ENCODE results near the gene NTN1.
A peak's percentile ranks its signal among the peaks of the same experiment; 100 is the strongest.

Gene NTN1

GRCh38 chr17:9231449-9232154 lies 210.3 kb downstream of the NTN1 start:
- no peak overlapping the region for H3K4me3 ChIP-seq (ENCODE audit: low read depth, low read length)
- no peak for TF ChIP-seq CTCF (conservative IDR thresholded peaks at IDR 0.05; ENCODE audit: low read depth, low read length)
- no peak for DNase-seq (ENCODE audit: low read depth)

GRCh38 chr17:9232155-9232475 lies 210.8 kb downstream of the NTN1 start:
- no peak for TF ChIP-seq CTCF (conservative IDR thresholded peaks at IDR 0.05; ENCODE audit: low read depth, low read length)
- no peak overlapping the region for H3K4me3 ChIP-seq (ENCODE audit: low read depth, low read length)
- no peak for DNase-seq (ENCODE audit: low read depth)

GRCh38 chr17:9232591-9233270 lies 211.4 kb downstream of the NTN1 start:
- peak; percentile 18 for DNase-seq (ENCODE audit: low read depth)
- H3K4me3 ChIP-seq (ENCODE audit: low read depth, low read length), result no peak overlapping the region
- no peak for TF ChIP-seq CTCF (conservative IDR thresholded peaks at IDR 0.05; ENCODE audit: low read depth, low read length)

- DNase-seq (ENCODE audit: low read depth), result no peak
- no peak for TF ChIP-seq CTCF (conservative IDR thresholded peaks at IDR 0.05; ENCODE audit: low read depth, low read length)
- H3K4me3 ChIP-seq (ENCODE audit: low read depth, low read length), result no peak overlapping the region
Observed at GRCh38 chr17:9233271-9233599, 211.9 kb downstream of the NTN1 start.

- H3K4me3 ChIP-seq (ENCODE audit: low read depth, low read length), result no peak overlapping the region
- no peak for TF ChIP-seq CTCF (conservative IDR thresholded peaks at IDR 0.05; ENCODE audit: low read depth, low read length)
- DNase-seq (ENCODE audit: low read depth), result no peak
Observed at GRCh38 chr17:9233761-9234160, 212.5 kb downstream of the NTN1 start.

- H3K4me3 ChIP-seq (ENCODE audit: low read depth, low read length), result no peak overlapping the region
- DNase-seq (ENCODE audit: low read depth), result no peak
- TF ChIP-seq CTCF (conservative IDR thresholded peaks at IDR 0.05; ENCODE audit: low read depth, low read length), result no peak
Observed at GRCh38 chr17:9234389-9234945, 213.2 kb downstream of the NTN1 start.

GRCh38 chr17:9235346-9235745 lies 214.0 kb downstream of the NTN1 start:
- no peak overlapping the region for H3K4me3 ChIP-seq (ENCODE audit: low read depth, low read length)
- DNase-seq (ENCODE audit: low read depth), result no peak
- TF ChIP-seq CTCF (conservative IDR thresholded peaks at IDR 0.05; ENCODE audit: low read depth, low read length), result no peak

Measured in choroid plexus epithelial cell (primary cell).